Myocyte (in vitro differentiated cells): ENCODE data around the gene ROR2. TPM values are rescaled to one million over a fixed set of nuclear protein-coding genes. Genes with fewer than 3 reads are reported as not detected.
"Not testable (repeated sequence)": the region's sequence is repeated elsewhere in the genome, so short reads cannot be mapped to it uniquely, and the experiment has no call there.

ENCODE experiments used
- DNase-seq: peaks from one replicate; pipeline ENCODE4 v3.0.0-alpha.2; 2012; ENCODE audit warnings: low read depth
- microRNA-seq: library from miRNA; unstranded; fragments of <30 nt; microRNA quantifications from one replicate; pipeline ENCODE4, GENCODE V29; 2016
- total RNA-seq: library from RNA; depleted of rRNA; stranded (reverse); fragments of >200 nt; gene quantifications from 2 replicates; pipeline ENCODE4 v1.2.3, GENCODE V29; 2014

ROR2 gene
- total RNA-seq, 1 donor from 2014 or later = 0.05 TPM

GRCh38 chr9:91536211-91536691 lies 413.8 kb downstream of the ROR2 start:
- no peak for DNase-seq

GRCh38 chr9:91534374-91534773 lies 415.7 kb downstream of the ROR2 start:
- no peak for DNase-seq

- DNase-seq = no peak
Observed at GRCh38 chr9:91533382-91533781, 416.6 kb downstream of the ROR2 start.

- DNase-seq = no peak
Observed at GRCh38 chr9:91532325-91532724, 417.7 kb downstream of the ROR2 start.

GRCh38 chr9:91530829-91531228 lies 419.2 kb downstream of the ROR2 start:
- no peak for DNase-seq

GRCh38 chr9:91522481-91522880 lies 427.5 kb downstream of the ROR2 start:
- no peak for DNase-seq

- DNase-seq = no peak
Observed at GRCh38 chr9:91519520-91520277, 430.3 kb downstream of the ROR2 start.

- DNase-seq = no peak
Observed at GRCh38 chr9:91518462-91518861, 431.6 kb downstream of the ROR2 start.

- no peak for DNase-seq
Observed at GRCh38 chr9:91517801-91518200, 432.2 kb downstream of the ROR2 start.

- DNase-seq = not testable (repeated sequence)
Observed at GRCh38 chr9:91517332-91517731, 432.7 kb downstream of the ROR2 start.

- no peak for DNase-seq
Observed at GRCh38 chr9:91516777-91517176, 433.3 kb downstream of the ROR2 start.

GRCh38 chr9:91516081-91516480 lies 433.9 kb downstream of the ROR2 start:
- DNase-seq = no peak

- peak; percentile 51 for DNase-seq
Observed at GRCh38 chr9:91515074-91515687, 434.8 kb downstream of the ROR2 start.

Small RNA genes within 50 kb of the gene (microRNA-seq; reads per million reads assigned to microRNA genes)
- gene MIR3910-1 (not detected), gene MIR3910-2 (not detected)

Other genes starting within 250 kb of the ROR2 start
- gene SPTLC1, start 165.2 kb upstream of the ROR2 start, total RNA-seq = 60.3 and 66.4 TPM in 2 replicates